ENCODE results near the gene NUS1.
"Not testable (repeated sequence)": the region's sequence is repeated elsewhere in the genome, so short reads cannot be mapped to it uniquely, and the experiment has no call there.

DNA sequence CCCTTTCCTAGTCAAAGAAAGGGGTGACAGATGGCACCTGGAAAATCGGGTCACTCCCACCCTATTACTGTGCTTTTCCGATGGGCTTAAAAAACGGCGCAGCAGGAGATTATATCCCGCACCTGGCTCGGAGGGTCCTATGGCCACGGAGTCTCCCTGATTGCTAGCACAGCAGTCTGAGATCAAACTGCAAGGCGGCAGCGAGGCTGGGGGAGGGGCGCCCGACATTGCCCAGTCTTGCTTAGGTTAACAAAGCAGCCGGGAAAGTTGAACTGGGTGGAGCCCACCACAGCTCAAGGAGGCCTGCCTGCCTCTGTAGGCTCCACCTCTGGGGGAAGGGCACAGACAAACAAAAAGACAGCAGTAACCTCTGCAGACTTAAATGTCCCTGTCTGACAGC lies 46.3 kb downstream of the NUS1 start:
- TF ChIP-seq, protein P1, sequence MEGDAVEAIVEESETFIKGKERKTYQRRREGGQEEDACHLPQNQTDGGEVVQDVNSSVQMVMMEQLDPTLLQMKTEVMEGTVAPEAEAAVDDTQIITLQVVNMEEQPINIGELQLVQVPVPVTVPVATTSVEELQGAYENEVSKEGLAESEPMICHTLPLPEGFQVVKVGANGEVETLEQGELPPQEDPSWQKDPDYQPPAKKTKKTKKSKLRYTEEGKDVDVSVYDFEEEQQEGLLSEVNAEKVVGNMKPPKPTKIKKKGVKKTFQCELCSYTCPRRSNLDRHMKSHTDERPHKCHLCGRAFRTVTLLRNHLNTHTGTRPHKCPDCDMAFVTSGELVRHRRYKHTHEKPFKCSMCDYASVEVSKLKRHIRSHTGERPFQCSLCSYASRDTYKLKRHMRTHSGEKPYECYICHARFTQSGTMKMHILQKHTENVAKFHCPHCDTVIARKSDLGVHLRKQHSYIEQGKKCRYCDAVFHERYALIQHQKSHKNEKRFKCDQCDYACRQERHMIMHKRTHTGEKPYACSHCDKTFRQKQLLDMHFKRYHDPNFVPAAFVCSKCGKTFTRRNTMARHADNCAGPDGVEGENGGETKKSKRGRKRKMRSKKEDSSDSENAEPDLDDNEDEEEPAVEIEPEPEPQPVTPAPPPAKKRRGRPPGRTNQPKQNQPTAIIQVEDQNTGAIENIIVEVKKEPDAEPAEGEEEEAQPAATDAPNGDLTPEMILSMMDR (IDR thresholded peaks at IDR 0.05) = not testable (repeated sequence)
- TF ChIP-seq POLR2A (IDR thresholded peaks at IDR 0.05) = not testable (repeated sequence)

Data from Peyer's patch (tissue), 4 donors.